HL-60 (cell line): ENCODE data around the gene C1orf105.
"Not testable (repeated sequence)": the region's sequence is repeated elsewhere in the genome, so short reads cannot be mapped to it uniquely, and the experiment has no call there.

Experiments
- DNase-seq, 2 experiments: peaks; one replicate each; pipeline ENCODE4 v3.0.0-alpha.2; 2010 to 2020; ENCODE audit warnings: low read depth in 1 of 2, low spot score in 1 of 2
- H3K27ac ChIP-seq: fragments of 250-450 bp; sonication (Bioruptor Pico); replicated peaks from 2 replicates; pipeline ENCODE4 v1.5.1; 2020; ENCODE audit warnings: mild to moderate bottlenecking, moderate library complexity
- H3K27me3 ChIP-seq: fragments of 250-450 bp; sonication (Bioruptor Pico); 2 replicates; pipeline ENCODE4 v1.5.1; 2021; ENCODE audit warnings: mild to moderate bottlenecking, moderate library complexity; ENCODE audit not compliant: insufficient read depth, poor library complexity, severe bottlenecking
- H3K4me3 ChIP-seq: replicated peaks from 2 replicates; pipeline ENCODE4 v1.5.1; 2011; ENCODE audit warnings: mild to moderate bottlenecking, control low read depth, low read length; ENCODE audit not compliant: insufficient read depth
- GABPA ChIP-seq: IDR thresholded peaks from 2 replicates; pipeline ENCODE4 v1.6.1; 2012; ENCODE audit warnings: low read depth
- POLR2AphosphoS5 ChIP-seq: IDR thresholded peaks from 2 replicates; pipeline ENCODE4 v1.6.1; 2012; ENCODE audit warnings: low read depth
- SPI1 ChIP-seq: IDR thresholded peaks from 2 replicates; pipeline ENCODE4 v1.6.1; 2012; ENCODE audit warnings: low read depth, mild to moderate bottlenecking, borderline replicate concordance
- long read RNA-seq: library from polyadenylated mRNA; unstranded; transcript quantifications from one replicate; pipeline ENCODE4 v2.0.0, GENCODE V29; 2020
- TF ChIP-seq, protein P1 (sequence below): IDR thresholded peaks from 2 replicates; pipeline ENCODE4 v1.6.1; 2012; ENCODE audit warnings: low read depth; ENCODE audit not compliant: insufficient replicate concordance
- TF ChIP-seq, protein P2 (sequence below): IDR thresholded peaks from one replicate; pipeline ENCODE4 v1.5.1; 2011; ENCODE audit warnings: low read length, control low read depth, inconsistent platforms; ENCODE audit not compliant: insufficient read depth

The C1orf105 gene, protein sequence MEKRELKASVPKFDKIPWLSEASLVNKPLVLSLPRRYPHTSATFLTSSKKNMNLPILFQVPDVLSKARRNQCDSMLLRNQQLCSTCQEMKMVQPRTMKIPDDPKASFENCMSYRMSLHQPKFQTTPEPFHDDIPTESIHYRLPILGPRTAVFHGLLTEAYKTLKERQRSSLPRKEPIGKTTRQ
- long read RNA-seq, partial matches to known transcripts, result 0 of 1 reads
- long read RNA-seq, other reads (novel, unspliced or antisense), result 1 of 1 reads

DNA sequence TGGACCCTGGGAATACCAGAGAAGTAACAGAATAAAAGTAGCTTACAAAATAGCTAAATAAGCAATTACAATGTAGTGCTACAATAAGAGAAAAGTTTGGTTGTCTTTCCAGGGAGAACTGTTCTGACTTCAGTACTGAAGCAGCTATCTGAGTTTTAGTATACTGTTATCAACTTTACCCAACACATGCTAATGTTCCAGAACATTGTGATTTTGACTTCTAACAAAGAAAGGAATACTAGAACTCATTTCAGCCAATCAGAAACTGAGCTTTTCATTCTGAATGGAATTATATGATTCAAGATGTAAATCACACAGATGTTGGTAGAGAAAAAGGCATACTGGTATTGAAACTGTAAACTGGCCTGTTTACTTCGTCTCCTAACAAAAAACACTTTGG is at the start of gene C1orf105:
Gene C1orf105, plus strand, starts transcription at position 301 of the 400 bp plus-strand sequence. CDS start 201 bp downstream, outside the sequence.
- H3K4me3 ChIP-seq, result no peak within 1 kb of the TSS
- no peak for TF ChIP-seq POLR2AphosphoS5
- TF ChIP-seq, protein P1, sequence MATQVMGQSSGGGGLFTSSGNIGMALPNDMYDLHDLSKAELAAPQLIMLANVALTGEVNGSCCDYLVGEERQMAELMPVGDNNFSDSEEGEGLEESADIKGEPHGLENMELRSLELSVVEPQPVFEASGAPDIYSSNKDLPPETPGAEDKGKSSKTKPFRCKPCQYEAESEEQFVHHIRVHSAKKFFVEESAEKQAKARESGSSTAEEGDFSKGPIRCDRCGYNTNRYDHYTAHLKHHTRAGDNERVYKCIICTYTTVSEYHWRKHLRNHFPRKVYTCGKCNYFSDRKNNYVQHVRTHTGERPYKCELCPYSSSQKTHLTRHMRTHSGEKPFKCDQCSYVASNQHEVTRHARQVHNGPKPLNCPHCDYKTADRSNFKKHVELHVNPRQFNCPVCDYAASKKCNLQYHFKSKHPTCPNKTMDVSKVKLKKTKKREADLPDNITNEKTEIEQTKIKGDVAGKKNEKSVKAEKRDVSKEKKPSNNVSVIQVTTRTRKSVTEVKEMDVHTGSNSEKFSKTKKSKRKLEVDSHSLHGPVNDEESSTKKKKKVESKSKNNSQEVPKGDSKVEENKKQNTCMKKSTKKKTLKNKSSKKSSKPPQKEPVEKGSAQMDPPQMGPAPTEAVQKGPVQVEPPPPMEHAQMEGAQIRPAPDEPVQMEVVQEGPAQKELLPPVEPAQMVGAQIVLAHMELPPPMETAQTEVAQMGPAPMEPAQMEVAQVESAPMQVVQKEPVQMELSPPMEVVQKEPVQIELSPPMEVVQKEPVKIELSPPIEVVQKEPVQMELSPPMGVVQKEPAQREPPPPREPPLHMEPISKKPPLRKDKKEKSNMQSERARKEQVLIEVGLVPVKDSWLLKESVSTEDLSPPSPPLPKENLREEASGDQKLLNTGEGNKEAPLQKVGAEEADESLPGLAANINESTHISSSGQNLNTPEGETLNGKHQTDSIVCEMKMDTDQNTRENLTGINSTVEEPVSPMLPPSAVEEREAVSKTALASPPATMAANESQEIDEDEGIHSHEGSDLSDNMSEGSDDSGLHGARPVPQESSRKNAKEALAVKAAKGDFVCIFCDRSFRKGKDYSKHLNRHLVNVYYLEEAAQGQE, result no peak
- TF ChIP-seq, protein P2, sequence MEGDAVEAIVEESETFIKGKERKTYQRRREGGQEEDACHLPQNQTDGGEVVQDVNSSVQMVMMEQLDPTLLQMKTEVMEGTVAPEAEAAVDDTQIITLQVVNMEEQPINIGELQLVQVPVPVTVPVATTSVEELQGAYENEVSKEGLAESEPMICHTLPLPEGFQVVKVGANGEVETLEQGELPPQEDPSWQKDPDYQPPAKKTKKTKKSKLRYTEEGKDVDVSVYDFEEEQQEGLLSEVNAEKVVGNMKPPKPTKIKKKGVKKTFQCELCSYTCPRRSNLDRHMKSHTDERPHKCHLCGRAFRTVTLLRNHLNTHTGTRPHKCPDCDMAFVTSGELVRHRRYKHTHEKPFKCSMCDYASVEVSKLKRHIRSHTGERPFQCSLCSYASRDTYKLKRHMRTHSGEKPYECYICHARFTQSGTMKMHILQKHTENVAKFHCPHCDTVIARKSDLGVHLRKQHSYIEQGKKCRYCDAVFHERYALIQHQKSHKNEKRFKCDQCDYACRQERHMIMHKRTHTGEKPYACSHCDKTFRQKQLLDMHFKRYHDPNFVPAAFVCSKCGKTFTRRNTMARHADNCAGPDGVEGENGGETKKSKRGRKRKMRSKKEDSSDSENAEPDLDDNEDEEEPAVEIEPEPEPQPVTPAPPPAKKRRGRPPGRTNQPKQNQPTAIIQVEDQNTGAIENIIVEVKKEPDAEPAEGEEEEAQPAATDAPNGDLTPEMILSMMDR, result no peak
- TF ChIP-seq SPI1, result no peak
- H3K27ac ChIP-seq, result no peak within 1 kb of the TSS
- no peak for DNase-seq
- no peaks in the 10 kb centered on the region for H3K27me3 ChIP-seq

DNA sequence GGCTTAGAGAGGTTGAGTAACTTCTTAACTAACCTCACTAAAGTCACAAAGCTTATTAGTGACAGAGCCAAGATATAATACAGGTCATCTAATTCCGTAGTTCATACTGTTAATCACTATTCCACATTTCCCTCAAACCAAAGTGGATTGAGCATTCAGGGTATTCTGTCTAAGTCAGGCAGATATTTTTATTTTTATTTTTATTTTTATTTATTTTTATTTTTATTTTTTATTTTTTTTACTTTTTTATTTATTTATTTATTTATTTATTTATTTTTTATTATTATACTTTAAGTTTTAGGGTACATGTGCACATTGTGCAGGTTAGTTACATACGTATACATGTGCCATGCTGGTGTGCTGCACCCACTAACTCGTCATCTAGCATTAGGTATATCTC is 48.8 kb upstream of the C1orf105 start:
- H3K27ac ChIP-seq, H3K4me3 ChIP-seq, H3K27me3 ChIP-seq, DNase-seq: not testable (repeated sequence)

DNA sequence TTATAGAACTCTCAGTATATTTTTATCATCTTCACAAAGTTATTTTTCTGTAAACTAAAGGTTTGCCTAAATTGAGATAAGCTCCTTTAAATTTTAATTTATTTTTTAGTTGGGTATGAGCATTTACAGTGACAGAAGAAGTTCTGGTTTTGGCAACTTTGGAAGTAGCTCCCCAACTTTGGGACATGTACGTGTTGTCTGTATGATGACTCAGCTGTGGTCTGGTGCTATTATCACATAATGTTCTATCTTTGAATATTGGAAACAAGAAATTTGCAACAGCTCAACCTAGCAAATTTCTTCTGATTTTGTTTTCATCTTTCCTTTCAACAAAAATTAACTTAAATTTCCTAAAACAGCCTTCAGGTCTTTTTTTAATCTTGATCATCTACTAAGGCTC is 46.6 kb upstream of the C1orf105 start:
- H3K27me3 ChIP-seq, result no peaks in the 10 kb centered on the region
- H3K4me3 ChIP-seq, result no peak overlapping the region
- no peak for TF ChIP-seq GABPA
- no peak for TF ChIP-seq POLR2AphosphoS5
- TF ChIP-seq, protein P1, result no peak
- TF ChIP-seq SPI1, result no peak
- H3K27ac ChIP-seq, result no peak overlapping the region
- DNase-seq, result no peak

DNA sequence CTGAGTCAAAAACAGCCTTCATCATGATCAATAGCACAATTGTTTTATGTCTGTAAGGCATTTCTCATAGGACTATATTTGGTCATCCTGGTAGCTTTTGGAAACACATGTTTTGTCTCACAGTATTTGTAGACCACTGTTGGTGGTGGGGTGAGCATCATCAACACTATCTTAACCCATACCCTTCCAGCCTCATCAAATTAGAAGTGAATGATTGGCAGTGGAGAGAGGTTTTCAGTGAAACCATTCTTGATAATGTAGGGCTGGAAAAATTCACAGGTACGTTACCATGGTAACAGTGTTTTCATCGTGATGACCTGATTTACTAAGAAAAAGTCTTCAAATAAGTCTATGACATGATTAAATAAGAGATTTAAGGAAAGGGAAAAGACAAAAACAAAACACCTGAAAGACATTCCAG is 45.3 kb upstream of the C1orf105 start:
- TF ChIP-seq, protein P2, result no peak
- TF ChIP-seq POLR2AphosphoS5 (no peak), GABPA (no peak), SPI1 (no peak)
- TF ChIP-seq, protein P1, result no peak
- no peak overlapping the region for H3K27ac ChIP-seq
- H3K27me3 ChIP-seq, result no peaks in the 10 kb centered on the region
- no peak for DNase-seq
- H3K4me3 ChIP-seq, result no peak overlapping the region
